HuH-7.5 (cell line): ENCODE measurements around the gene PNMA3.
"Not testable (repeated sequence)": the region's sequence is repeated elsewhere in the genome, so short reads cannot be mapped to it uniquely, and the experiment has no call there.

Source experiments
- DNase-seq: peaks from one replicate; pipeline ENCODE4 v3.0.0; 2011; ENCODE audit warnings: low spot score

Gene PNMA3

DNA sequence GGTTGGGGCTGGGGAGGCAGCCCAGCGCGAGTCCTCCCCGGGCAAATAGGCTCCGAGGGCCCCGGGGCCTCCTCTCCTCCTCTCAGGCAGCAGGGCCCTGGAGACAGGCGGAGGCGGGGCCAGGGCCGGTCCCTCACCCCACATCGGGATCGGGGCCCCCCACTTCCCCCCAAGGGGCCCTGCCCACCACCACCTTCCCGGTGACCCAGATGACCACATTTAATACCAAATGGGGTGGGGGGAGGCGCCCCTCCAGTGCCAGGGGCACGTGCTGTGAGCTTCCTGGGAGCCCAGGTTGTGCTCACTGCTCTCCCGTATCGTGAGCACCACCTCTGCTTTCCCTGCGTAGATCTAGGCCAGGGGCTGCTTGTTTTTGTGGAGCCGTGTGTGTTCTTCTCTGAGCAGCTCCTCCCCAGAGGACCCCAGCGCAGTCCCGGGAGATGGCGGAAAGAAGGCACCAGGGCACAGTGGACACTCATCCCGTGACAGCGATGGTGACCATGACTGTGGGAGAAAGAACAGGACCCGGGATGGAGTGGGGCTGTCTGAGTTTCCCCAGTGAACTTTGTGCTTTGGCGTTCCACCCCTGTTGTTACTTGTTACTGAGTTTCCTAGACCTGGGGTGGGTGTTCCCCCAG, 18.1 kb downstream of the PNMA3 start:
- DNase-seq, result no peak

DNA sequence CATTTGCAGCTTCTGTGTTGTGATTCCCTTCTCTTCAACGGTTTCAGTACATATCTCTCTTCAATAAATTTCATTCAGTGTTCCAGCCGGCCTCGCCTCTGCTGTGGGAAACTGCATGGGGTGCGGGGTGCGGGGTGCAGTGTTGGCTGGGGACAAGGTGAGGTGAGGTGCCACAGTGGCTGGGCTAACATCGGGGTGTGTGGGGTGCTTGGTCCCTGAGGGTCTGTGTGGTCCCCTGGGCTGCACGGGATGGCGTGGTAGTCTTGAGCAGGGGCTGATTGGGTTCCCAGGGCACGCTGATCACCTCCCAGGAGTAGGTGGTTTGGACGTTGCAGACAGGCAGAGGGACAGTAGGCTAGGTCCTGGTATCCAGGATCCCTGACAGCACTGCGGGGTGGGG, 18.7 kb downstream of the PNMA3 start:
- DNase-seq, result no peak

DNA sequence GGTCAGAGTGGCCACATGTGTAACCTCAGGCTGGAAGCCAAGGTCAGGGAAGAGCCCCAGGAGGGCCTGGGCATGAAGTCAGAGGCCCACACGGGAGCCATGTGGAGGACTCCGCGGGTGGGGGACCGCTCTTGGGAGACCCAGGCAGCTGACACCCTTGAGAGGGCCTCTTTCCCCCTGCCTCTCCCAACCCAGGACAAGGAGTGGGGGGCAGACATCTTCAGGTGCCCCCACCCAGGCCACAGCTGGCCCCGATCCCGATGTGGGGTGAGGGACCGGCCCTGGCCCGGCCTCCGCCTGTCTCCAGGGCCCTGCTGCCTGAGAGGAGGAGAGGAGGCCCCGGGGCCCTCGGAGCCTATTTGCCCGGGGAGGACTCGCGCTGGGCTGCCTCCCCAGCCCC, 19.1 kb downstream of the PNMA3 start:
- DNase-seq, result no peak

DNA sequence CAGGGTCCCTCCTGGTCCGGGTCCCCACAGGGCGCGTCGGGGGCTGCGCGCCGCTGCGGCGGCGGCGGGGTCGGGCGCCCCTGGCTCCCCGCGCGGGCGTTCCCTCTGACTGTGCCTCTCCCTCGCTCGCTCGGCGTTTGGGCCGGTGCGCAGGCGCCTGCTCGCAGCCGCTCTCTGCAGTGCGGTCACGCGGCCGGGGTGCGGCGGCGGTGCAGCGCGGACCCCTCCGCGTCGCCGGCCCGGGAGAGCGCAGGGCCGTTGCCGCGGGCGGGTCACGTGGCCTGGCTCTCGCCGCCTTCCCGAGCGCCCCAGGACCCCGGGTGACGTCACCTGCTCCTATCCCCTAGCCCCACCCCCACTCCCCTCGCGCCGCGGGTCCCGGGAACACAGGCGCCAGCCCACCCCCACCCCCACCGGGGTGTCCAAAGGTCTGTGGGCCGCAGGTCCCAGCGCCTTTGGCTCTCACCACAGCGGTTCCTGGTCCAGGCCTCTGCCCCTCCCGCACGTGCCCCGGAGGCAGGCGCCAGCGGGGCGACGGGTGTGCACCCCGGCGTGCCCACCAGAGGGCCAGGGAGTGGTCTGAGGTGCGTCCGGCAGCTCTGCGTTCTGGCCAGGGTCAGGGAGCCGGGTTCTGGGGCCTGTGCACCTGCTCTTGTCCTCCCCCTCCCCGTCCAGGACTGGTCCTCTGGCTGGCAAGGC, 21.3 kb downstream of the PNMA3 start:
- DNase-seq, result not testable (repeated sequence)

DNA sequence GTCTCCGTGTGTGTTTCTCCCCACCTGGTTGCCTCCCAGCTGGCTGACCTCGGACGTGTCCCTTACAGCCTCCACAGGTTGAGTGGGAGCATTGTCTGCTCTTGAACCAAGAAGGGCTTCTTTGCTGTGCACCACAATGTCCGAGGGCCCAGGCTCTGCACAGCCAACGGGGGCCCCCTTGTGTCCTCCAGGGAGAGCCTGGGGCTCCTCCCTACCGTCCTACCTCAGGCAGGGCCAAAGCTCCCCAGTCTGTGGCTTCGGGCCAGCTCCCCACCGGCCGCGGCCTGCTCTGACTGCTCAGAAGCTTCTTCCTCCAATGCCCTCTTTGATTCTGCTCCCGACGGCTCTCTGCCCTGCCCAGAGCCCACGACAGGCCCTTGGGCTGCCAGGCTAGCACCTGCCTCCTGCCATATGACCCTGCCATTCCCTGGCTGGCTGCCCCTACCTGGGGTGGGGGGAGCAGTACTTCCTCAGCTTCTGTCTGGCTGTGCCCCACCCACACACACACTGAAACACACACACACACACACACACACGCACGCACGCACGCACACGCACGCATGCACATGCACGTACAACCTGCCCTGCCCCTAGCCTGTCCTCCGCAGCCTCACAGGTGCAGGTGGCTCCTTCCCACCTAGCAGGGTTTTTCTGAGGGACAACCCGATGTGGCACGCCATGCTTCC, 27.1 kb downstream of the PNMA3 start:
- DNase-seq, result not testable (repeated sequence)

DNA sequence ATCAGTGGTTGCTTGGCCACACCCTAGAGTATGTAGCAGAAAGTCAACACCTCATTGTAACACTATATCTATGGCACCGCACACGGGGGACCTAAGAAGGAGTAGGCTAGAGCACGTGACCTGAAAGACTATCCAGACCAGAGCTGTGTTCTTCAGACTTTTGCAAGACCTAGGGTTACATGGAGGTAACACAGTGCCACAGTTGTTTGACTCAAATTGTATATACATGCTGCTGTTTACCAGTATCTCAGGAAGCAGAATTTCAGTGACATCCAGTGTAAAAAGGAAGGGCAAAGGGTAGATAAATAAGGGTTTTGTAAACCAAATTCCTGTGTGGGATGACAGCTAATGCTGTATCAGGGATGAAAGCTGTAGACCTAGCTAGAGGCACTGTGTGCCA, 46.1 kb downstream of the PNMA3 start:
- no peak for DNase-seq

DNA sequence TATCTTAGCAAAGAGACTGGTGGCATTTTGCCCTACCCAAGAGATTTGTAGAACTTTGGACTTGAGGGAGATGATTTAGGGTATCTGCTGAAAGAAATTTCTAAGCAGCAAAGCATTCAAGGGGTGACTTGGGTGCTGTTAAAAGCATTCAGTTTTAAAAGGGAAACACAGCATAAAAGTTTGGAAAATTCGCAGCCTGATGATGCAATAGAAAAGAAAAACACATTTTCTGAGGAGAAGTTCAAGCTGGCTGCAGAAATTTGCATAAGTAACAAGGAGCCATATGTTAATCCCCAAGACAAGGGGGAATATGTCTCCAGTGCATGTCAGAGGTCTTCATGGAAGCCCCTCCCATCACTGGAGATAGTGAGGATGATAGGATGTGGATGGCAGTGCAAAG, 48.7 kb downstream of the PNMA3 start:
- DNase-seq, result not testable (repeated sequence)

DNA sequence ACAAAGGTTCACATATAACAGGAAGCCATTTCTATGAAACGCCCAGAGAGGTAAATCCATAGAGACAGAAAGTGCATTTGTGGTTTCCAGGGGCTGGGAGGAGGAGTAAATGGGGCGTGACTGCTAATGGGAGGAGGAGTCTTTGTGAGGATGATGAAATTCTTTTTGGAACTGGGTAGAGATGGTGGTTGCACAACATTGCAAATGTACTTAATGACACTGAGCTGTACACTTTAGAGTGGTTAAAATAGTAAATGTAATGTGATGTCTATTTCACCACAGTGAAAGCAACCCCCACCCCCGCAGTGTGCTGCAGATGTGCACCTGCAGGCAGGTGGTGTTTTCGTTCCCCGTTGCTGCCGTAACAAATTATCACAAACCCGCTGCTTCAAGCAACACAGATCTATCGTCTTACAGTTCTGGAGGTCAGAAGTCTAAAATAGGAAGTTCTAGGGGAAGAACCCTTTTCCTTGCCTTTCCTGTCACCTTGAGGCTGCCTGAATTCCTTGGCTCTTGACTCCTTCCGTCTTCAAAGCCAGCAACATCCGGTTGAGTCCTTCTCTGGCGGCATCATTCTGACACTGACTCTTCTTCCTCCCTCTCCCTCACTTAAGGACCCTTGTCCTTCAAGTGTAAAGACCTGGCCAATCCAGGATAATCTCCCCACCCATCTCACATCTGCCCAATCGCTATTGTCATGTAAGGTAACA, 50.0 kb downstream of the PNMA3 start:
- not testable (repeated sequence) for DNase-seq
